ENCODE measurements around the gene CA14. TPM values are rescaled to one million over a fixed set of nuclear protein-coding genes. Genes with fewer than 3 reads are reported as not detected.
"Not testable (repeated sequence)": the region's sequence is repeated elsewhere in the genome, so short reads cannot be mapped to it uniquely, and the experiment has no call there.

CA14 gene
- total and polyA plus RNA-seq, 5 donors from 2014 or later = 0.68 to 0.97 (median 0.71) TPM; not detected in 1

GRCh38 chr1:150308585-150308984 lies 51.0 kb downstream of the CA14 start:
- not testable (repeated sequence) for H3K27me3 ChIP-seq (ENCODE audit: control insufficient read depth, insufficient read depth, low read length); H3K4me1 Mint-ChIP-seq; DNase-seq; H3K9me3 Mint-ChIP-seq; H3K4me3 ChIP-seq (ENCODE audit: low read depth, low read length); H3K4me3 Mint-ChIP-seq; H3K27ac ChIP-seq (ENCODE audit: insufficient read depth, low read length, poor library complexity, severe bottlenecking); H3K9me3 ChIP-seq (ENCODE audit: control insufficient read depth in 2 of 2, low read length in 2 of 2); H3K27me3 Mint-ChIP-seq; H3K27ac Mint-ChIP-seq; H3K36me3 ChIP-seq (ENCODE audit: control insufficient read depth, insufficient read depth, low read length); ATAC-seq (ENCODE audit: low read depth in 2 of 2); H3K4me1 ChIP-seq (ENCODE audit: control insufficient read depth, insufficient read depth, low read length, poor library complexity, severe bottlenecking)
- peaks cover 15% of the 10 kb centered on the region for H3K36me3 Mint-ChIP-seq

DNA sequence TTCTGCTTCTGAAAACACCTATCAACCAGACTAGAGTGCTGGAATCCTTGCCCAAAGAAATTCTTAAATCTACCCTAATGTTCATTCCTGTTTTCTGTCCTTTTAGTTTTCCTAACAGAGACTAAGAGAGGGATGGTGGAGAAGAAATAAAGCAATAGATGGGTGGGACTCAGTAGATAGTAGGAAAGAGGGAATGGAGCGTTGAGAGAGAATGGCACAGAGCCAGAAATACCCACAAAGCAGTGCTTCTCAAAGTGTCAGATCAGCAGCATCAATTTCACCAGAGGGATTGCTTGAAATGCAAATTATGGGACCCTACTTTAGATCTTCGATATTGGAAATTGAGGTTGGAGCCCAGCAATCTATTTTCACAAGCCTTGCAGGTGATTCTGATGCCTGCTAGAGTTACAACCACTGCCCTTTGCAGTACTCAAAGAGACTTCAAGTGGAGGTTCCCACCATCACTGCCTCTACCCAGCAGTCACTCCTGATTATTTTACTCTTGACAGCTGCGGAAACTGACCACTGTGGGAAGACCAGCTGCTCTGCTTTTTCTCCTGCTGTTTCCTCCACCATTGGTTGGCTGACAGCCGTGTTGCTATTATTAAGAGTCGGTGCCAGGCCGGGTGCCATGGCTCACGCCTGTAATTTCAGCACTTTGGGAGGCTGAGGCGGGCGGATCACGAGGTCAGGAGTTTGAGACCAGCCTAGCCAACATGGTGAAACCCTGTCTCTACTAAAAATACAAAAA lies 52.4 kb downstream of the CA14 start:
- ATAC-seq (ENCODE audit: low read depth in 2 of 2) (no peak), DNase-seq (no peak)
- Mint-ChIP-seq H3K9me3 (no peaks in the 10 kb centered on the region), H3K4me1 (peaks cover 0 to 1% (median 0%) of the 10 kb centered on the region in 4 donors), H3K36me3 (peaks cover 15% of the 10 kb centered on the region), H3K4me3 (no peak overlapping the region), H3K27me3 (no peaks in the 10 kb centered on the region), H3K27ac (peak overlapping the region in 1 of 3 donors; percentile 49)
- no peaks in the 10 kb centered on the region for H3K4me1 ChIP-seq (ENCODE audit: control insufficient read depth, insufficient read depth, low read length, poor library complexity, severe bottlenecking)
- H3K9me3 ChIP-seq (ENCODE audit: control insufficient read depth in 2 of 2, low read length in 2 of 2) = no peaks in the 10 kb centered on the region
- H3K4me3 ChIP-seq (ENCODE audit: low read depth, low read length) = no peak overlapping the region
- H3K27ac ChIP-seq (ENCODE audit: insufficient read depth, low read length, poor library complexity, severe bottlenecking) = no peak overlapping the region
- no peaks in the 10 kb centered on the region for H3K27me3 ChIP-seq (ENCODE audit: control insufficient read depth, insufficient read depth, low read length)
- H3K36me3 ChIP-seq (ENCODE audit: control insufficient read depth, insufficient read depth, low read length) = peaks cover 6% of the 10 kb centered on the region

DNA sequence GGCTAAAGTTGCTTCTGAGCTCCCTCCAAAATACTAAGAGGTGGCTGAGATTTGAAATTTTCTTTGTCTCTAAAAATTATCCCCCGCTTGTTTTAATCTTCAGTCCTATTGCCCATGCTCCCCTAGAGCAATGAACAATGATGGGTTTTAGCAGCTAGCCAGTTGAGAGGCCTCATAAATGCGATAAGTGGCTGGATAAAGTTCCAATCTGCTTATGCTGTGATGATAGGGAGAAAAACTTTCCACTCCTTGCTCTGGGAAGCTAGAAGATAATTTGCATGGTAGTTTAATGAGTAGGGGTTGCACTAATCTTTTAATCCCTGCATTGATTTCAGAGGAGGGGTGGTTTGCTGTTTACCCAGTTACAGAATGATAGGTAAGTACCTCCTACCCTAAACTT lies 54.2 kb downstream of the CA14 start:
- ATAC-seq (ENCODE audit: low read depth in 2 of 2) (no peak), DNase-seq (no peak)
- H3K36me3 ChIP-seq (ENCODE audit: control insufficient read depth, insufficient read depth, low read length) = peaks cover 6% of the 10 kb centered on the region
- no peaks in the 10 kb centered on the region for H3K9me3 Mint-ChIP-seq
- no peak overlapping the region for H3K4me3 Mint-ChIP-seq
- H3K9me3 ChIP-seq (ENCODE audit: control insufficient read depth in 2 of 2, low read length in 2 of 2) = no peaks in the 10 kb centered on the region
- H3K27me3 ChIP-seq (ENCODE audit: control insufficient read depth, insufficient read depth, low read length) = no peaks in the 10 kb centered on the region
- H3K4me3 ChIP-seq (ENCODE audit: low read depth, low read length) = no peak overlapping the region
- H3K27me3 Mint-ChIP-seq = no peaks in the 10 kb centered on the region
- H3K36me3 Mint-ChIP-seq = peaks cover 11% of the 10 kb centered on the region
- no peak overlapping the region for H3K27ac Mint-ChIP-seq
- H3K4me1 Mint-ChIP-seq = no peaks in the 10 kb centered on the region
- no peaks in the 10 kb centered on the region for H3K4me1 ChIP-seq (ENCODE audit: control insufficient read depth, insufficient read depth, low read length, poor library complexity, severe bottlenecking)
- no peak overlapping the region for H3K27ac ChIP-seq (ENCODE audit: insufficient read depth, low read length, poor library complexity, severe bottlenecking)

Other genes starting within 250 kb of the CA14 start
- 6.7 TPM for gene OTUD7B, start 247.0 kb upstream of the CA14 start, total RNA-seq
- 1 to 10 TPM in 2 of 4 donors, under 1 TPM in 2; 0.57 to 1.3 (median 1.1) TPM for gene OTUD7B, start 247.0 kb upstream of the CA14 start, polyA plus RNA-seq
- 23.4 TPM for gene VPS45, start 190.0 kb upstream of the CA14 start, total RNA-seq
- 10 to 100 TPM; 25.8 to 27.8 (median 26.3) TPM for gene VPS45, start 190.0 kb upstream of the CA14 start, polyA plus RNA-seq
- gene PLEKHO1, start 107.9 kb upstream of the CA14 start, total RNA-seq = 61.0 TPM
- 10 to 100 TPM; 21.5 to 31.5 (median 27.5) TPM for gene PLEKHO1, start 107.9 kb upstream of the CA14 start, polyA plus RNA-seq
- 51.5 TPM for gene ANP32E, start 21.7 kb upstream of the CA14 start, total RNA-seq
- gene ANP32E, start 21.7 kb upstream of the CA14 start, polyA plus RNA-seq = 10 to 100 TPM; 53.3 to 73.4 (median 58.3) TPM
- gene APH1A, start 11.2 kb downstream of the CA14 start, total RNA-seq = 119 TPM
- gene APH1A, start 11.2 kb downstream of the CA14 start, polyA plus RNA-seq = 10 to 100 TPM; 74.0 to 85.0 (median 76.9) TPM
- 4.6 TPM for gene C1orf54, start 15.0 kb downstream of the CA14 start, total RNA-seq
- gene C1orf54, start 15.0 kb downstream of the CA14 start, polyA plus RNA-seq = 1 to 10 TPM; 2.0 to 6.4 (median 3.5) TPM
- 2.2 TPM for gene CIART, start 24.8 kb downstream of the CA14 start, total RNA-seq
- gene CIART, start 24.8 kb downstream of the CA14 start, polyA plus RNA-seq = 1 to 10 TPM in 2 of 4 donors, under 1 TPM in 2; 0.56 to 1.3 (median 0.91) TPM
- 45.3 TPM for gene MRPS21, start 36.1 kb downstream of the CA14 start, total RNA-seq
- 10 to 100 TPM; 76.9 to 89.4 (median 86.1) TPM for gene MRPS21, start 36.1 kb downstream of the CA14 start, polyA plus RNA-seq
- 106 TPM for gene PRPF3, start 63.8 kb downstream of the CA14 start, total RNA-seq
- 10 to 100 TPM; 13.4 to 19.7 (median 17.0) TPM for gene PRPF3, start 63.8 kb downstream of the CA14 start, polyA plus RNA-seq
- 51.3 TPM for gene RPRD2, start 106.4 kb downstream of the CA14 start, total RNA-seq
- gene RPRD2, start 106.4 kb downstream of the CA14 start, polyA plus RNA-seq = 10 to 100 TPM; 24.0 to 34.0 (median 32.5) TPM
- 34.0 TPM for gene TARS2, start 229.6 kb downstream of the CA14 start, total RNA-seq
- gene TARS2, start 229.6 kb downstream of the CA14 start, polyA plus RNA-seq = 10 to 100 TPM; 28.6 to 36.6 (median 31.5) TPM